Lower leg skin (tissue), 3 donors: ENCODE results near the gene FKBP14.

Experiments used
- POLR2A ChIP-seq, 2 donors: fragments of 450-650 bp; IDR thresholded peaks; one replicate each; pipeline ENCODE4 v1.6.1; 2016 to 2017; ENCODE audit warnings: antibody characterized with exemption in 2 of 2, mild to moderate bottlenecking in 1 of 2, moderate library complexity in 1 of 2
- TF ChIP-seq, protein P1 (sequence below), 3 donors: fragments of 450-650 bp; IDR thresholded peaks; one replicate each; pipeline ENCODE4 v1.5.1; 2016; ENCODE audit warnings: antibody characterized with exemption in 3 of 3, mild to moderate bottlenecking in 3 of 3, moderate library complexity in 2 of 3

DNA sequence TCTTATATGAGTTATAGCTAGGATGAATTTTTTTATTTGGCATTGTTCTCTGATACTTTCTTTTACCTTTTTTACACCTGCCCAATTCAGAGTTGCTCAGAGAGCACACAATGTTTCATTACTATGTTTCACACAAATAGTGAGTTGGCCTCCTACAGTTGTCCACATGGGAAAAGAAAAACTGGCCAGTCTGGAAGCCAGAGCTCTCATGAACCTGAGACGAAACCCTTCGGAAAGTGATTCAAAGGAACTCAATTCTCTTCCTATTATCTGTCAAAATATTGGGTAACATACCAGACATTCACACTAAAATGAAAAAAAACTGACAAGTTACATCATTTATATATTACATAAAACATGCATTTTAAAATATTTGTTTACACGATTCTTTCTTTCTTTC, 52.2 kb downstream of the FKBP14 start:
- TF ChIP-seq, protein P1, sequence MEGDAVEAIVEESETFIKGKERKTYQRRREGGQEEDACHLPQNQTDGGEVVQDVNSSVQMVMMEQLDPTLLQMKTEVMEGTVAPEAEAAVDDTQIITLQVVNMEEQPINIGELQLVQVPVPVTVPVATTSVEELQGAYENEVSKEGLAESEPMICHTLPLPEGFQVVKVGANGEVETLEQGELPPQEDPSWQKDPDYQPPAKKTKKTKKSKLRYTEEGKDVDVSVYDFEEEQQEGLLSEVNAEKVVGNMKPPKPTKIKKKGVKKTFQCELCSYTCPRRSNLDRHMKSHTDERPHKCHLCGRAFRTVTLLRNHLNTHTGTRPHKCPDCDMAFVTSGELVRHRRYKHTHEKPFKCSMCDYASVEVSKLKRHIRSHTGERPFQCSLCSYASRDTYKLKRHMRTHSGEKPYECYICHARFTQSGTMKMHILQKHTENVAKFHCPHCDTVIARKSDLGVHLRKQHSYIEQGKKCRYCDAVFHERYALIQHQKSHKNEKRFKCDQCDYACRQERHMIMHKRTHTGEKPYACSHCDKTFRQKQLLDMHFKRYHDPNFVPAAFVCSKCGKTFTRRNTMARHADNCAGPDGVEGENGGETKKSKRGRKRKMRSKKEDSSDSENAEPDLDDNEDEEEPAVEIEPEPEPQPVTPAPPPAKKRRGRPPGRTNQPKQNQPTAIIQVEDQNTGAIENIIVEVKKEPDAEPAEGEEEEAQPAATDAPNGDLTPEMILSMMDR (IDR thresholded peaks at IDR 0.05), result no peak
- no peak for TF ChIP-seq POLR2A (IDR thresholded peaks at IDR 0.05)
